ENCODE measurements around the gene RNF166.

RNF166 gene

DNA sequence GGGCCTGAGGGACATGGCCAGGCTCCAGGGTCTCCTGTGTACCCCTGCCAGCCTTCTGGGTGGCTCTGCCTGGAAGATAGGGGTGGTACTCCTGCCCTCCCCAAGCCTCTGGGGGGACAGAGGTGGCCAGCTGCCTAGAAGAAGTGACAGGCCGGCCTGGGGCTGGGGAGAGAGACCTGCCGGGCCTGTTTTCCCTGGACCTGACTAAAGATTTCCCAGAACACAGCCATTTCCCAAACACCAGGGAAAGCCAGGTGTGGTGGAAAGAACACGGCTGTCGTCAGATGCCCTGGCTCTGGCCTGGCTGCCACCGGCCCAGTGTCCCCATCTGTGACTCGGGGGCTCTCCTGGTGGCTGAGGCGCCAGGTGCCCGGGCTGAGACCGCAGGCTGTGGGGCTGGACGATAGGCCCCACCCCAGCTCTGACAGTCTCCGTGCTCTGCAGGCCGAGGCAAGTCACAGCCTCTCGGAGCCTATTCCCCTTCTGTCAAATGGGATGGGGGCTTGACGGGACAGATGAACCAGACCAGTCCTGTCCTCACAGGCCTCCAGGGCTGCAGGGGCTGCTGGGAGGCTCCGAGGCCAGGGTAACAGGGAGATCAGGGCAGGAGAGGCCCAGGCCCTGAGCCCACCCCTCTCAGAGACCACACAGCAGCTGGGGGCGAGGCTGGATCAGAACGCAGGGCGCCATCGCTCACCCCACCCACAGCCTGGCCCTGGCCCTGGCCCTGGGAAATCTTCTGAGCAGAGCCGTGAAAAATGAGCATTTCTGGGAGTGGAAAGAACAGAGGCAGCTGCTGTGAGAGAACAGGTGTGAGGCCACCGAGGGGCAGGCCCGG is 33.1 kb upstream of the RNF166 start:
- no peak for DNase-seq

DNA sequence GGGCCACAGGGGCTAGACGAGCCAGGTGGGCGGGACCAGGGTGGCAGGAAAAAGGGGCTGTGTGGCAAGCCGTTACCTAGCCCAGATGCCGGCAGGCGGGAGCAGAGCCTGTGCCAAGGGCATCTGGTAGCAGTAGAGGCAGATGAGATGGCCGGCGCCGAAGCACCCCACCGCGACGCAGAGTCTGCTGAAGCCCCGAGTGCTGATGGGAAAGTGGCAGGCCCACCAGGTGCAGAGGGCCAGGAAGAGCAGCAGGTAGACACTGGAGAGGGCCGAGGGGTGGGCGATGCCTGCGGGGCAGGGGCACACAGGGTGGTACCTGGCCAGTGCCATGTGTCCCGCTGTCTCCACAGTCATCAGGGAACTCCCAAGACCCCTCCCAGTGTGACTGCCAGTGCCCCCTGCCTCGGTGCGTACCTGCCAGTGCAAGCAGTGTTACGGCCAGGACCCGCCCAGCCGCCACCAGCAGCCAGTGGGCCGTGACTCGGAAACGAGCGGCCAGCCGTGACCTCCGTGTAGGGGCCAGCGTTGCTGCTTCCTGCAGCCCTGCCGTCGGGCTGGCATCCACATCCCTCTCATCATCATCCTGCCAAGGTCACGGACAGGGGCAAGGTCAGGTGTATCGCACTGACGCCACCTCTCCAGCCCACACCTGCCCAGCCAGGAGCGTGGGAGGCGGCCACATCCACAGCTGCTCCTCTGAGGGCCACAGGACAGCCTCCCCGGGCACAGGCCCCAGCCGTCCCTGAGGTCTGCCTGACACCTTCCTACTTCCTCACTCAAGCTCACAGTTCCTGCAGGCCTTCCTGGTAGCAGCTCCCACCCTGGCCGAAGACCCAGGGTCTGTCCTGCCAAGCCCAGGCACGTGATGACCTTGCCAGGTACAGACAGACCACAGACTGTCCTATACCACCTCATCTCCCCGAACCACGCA is 32.2 kb upstream of the RNF166 start:
- DNase-seq: no peak

DNA sequence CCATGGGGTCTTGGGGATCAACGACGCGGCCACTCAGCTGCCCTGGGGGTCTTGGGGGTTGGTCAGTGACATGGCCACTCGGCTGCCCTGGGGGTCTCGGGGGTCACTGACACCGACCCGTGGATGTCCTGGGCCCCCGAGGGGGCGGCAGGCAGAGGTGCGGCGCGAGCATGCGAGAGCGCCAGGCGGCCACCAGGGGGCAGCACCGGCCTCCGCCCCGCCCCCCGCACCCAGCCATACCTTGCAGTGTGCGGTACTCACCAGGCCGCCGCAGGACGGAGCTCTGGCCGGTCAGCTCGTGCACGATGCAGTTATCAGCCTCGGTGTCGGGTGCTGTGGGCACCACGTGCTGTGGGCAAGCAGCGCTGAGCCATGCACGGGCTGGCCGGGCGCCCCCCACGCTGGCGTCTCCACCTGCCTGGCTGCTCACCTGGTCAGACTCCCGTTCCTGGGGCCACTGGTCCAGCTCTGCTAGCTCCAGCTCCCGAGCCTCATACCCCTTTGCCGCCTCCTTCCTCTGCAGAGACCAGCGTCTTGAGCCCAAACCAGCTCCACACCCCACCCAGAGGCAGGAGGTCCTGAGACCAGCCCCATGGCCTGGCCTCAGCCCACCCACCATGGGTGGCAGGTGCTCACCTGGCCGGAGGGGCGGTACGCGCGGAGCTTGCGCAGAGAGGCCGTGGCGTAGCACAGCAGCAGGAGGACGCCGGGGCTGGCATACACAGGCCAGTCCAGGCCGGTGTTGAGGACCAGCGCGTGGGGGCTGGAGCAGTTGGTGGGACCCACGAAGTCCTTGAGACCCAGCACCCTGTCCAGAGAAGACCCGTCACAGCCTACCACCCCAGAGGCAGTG is 31.3 kb upstream of the RNF166 start:
- peak; percentile 75 to 86 for DNase-seq

DNA sequence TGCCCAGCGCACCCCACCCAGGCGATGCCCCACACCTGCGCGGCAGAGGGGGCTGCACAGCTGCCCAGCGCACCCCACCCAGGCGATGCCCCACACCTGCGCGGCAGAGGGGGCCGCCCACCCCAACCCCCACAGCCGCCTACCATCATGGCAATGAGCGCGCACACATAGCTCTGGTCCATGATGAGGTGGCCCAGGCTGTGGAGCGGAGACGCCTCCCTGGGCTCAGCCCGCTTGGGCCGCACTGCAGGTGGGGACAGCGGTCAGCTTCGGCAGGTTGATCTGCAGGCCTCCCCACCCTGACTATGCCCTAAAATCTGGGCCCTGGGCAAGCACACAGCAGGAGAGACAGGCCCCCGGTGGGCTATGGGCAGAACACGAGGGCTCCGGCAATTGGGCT is 30.3 kb upstream of the RNF166 start:
- DNase-seq: no peak

DNA sequence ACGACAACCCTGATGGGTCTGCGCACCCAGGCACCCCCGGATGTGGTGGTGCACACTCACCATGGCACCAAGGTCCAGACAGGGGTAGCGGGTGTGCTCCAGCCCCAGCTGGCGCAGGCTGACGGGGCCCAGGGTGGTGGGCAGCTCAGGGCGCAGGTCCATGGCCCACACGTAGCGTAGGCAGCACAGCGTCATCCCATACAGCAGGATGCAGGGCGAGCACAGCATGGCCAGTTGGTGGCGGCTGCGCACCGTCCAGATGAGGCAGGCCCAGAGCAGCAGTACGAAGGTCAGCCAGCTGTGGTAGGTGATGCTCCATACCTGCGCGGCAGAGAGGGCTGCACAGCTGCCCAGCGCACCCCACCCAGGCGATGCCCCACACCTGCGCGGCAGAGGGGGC is 29.9 kb upstream of the RNF166 start:
- no peak for DNase-seq

DNA sequence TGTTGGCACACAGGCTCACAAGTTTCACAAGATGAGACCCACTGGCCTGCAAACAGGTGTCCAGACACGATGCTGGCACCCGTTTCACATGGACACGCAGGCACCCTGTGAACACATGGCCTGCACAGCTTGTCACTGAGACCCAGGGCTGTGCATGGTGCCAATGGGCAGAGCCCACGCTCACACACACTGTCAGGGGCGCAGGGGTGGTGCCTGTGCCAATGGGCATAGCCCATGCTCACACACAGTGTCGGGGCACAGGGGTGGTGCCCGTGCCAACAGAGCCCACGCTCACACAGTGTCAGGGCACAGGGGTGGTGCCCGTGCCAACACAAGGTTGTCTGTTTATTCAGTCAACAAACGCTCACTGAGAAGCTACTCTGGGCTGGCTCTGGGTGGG is 29.4 kb upstream of the RNF166 start:
- no peak for DNase-seq

DNA sequence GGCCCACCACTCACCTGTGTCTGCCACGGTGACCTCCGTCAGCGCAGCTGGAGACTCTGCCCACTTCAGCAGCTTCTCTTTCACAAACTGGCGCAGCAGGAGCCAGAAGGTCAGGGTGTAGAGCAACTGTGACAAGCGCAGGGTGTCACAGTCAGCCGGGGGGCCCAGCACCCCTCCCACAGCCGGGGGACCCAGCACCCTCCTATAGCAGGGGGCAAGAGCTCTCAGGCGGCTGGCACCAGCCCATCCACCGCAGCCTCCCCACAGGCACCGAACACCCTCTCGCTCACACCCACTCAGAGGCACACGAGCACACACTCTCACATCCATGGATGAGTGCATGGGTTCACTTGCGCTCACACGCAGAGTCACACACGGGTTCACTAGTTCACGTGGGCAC is 28.9 kb upstream of the RNF166 start:
- DNase-seq: no peak

DNA sequence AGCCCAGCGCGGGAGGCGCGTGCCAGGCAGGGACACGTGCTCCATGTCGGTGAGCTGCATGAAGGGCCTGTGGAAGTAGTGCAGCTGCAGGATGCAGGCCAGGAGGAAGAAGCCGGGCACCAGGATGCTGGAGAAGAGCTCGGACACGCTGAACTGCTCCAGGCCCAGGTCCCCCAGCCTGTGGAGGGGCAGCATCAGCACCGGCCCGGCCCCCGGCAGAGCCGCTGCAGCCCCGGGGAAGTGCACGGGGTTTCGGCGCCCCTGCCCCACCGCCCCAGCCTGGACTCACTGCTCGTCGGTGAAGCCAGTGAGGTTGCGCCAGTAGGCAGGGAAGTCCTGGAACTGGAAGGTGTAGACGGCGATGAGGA is 28.1 kb upstream of the RNF166 start:
- no peak for DNase-seq

DNA sequence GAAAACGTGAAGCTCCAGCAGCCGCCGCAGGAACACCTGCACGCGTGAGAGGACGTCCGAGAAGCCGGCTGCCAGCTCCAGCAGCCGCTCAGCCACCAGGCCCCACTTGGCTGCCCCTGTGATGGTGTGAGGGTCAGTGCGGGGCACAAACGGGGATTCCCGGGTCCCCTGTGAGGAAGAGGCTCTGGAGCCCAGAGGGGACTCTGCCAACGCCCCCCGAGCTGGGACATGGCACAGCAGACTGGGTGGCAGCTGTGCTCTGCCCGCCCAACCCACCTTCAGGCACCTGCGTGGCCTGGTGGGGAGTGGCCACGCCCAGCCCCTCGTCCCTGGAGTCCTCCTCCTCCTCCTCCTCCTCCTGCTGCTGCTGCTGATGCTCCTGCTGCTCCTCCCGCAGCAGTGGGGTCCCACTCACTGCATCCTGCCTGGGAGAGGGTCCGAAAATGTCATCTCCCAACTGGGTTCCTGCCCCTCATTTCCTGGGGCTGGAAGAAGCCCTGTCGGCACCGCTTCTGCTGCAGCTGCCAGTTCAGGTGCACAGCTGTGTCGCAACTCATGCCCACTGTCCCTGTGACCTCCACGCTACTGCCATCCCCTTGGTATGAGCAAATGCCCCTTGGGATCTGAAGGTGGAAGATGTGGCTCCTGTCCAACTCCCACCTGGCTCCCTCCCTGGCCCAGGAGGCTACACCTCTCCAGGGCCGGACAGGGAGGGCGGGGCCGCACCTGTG is 27.6 kb upstream of the RNF166 start:
- DNase-seq: no peak

DNA sequence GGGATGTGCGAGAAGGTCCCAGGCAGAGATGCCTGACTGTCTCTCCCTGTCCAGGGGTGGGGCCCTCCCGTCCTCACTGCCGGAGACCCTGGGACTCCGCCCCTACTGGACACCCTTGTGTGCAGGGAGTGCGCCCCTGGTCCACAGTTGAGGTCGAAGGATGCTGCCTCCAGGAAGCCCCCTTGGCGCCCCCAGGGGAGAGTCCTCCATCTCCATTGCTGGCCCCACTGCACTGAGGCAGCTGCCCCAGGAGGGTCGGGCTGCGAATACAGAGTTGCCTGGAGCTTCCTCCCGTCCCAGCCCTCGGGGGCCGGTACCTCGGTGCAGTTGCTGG is 26.7 kb upstream of the RNF166 start:
- DNase-seq: no peak

DNA sequence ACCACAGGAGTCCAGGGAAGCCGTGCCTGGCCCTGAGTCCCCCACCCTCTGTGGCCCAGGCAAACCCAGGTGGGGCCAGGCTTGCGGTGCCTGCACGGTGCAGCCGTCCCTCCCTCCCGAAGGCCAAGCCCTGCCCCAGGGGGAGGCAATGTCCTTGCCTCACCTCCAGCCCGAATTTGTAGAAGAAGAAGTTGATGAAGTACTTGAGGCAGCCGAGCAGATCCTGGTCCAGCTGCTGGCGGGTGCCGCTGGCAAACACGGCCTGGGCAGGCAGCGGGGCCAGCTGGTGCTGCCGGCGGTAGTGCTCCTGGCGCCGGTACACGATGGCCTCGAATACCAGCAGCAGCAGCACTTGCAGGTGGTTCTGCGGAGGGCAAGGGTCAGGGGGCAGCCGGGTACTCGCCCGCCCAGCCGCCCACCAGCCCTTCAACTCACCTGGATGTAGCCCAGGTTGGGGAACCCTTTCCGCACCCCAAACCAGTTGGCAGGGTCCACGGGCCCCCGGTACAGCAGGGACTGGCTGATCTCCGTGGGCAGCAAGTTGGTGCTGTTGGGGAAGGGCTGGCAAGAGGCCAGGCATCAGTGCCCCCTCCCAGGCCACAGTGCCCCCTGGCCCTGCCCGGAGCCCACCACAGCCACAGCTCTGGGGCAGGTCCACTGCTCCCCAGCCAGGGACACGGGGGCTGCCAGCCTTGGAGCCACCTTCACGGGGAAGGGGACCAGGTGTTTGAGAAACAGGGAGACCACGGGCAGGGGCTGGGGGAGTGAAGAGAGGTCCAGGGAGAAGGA is 26.2 kb upstream of the RNF166 start:
- no peak for DNase-seq

DNA sequence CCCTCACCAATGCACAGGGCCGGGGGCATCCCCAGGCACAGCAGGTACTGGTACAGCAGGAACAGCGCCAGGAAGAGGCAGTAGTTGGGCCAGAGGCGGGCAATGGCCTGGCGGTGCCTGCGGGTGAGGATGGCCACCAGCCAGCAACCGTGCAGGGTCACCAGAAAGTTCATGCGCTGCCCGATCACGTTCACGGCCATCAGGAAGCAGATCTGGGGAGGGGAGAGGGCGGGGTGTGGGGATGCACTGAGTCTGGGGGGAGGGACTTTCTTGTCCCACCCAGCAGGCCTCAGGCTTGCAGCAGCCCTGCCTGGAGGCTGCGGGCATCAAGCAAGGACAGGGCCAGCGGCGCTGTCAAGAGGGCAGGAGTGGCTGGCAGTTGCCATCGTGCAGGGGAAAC is 25.5 kb upstream of the RNF166 start:
- no peak for DNase-seq

DNA sequence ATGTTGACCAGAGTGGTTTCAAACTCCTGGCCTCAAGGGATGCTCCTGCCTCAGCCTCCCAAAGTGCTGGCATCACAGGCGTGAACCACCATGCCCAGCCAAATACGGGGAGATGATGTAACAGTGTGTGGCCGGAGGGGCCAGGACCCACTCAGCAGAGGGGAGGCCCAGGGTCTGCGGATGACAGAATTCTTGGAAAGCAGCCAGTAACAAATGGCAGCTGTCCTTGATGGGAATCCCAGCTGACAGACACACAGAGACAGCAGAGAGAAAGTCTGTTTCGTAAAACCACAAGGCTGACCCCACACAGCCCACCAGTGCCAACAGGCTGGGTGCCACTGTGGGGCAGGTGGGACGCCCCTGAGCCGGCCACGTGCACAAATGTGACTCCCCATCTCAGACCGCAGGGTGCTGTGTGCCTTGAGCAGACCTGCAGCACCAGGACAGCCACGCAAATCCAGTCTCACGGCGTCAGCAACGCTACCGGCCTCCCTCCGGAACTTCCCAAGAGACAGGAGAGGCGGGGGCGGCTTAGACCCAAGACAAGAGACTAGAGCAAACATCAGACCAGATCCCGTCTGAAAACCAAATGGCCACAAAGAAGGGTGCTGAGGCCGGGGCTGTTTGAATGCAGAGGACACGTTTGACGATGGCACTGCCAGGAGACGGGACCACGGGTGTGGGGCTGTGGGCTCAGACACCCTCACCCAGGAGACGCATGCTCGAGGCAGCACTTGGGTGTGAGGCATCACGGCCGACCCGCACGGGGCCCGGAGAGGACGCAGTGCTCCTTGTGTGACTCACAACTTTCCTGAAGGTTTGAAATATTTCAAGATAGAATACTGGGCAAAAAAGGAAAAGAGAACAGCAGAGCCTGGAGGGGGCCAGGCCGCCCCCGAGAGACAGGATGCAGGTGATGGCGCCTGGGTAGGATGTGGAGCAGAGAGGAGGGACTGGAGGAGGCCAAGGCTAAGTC is 24.7 kb upstream of the RNF166 start:
- DNase-seq: no peak

DNA sequence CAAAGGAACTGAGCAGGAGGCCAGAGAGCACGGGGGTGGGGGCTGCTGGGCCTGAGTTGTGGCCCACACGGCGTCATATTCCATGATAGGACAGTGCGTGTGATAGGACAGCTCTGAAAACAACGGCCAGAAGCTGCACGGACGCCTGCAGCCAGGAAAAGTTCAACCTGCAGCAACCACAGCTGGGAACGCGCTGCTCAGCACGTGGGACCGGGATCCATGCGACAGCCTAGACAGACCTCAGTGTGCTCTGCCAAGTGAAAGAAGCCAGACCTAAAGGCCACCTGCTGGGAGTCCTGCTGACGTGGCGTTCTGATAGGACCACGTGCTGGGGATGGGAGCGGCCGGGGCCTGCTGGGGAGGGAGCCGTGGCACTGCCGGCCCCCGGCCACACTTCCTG is 21.7 kb upstream of the RNF166 start:
- no peak for DNase-seq

DNA sequence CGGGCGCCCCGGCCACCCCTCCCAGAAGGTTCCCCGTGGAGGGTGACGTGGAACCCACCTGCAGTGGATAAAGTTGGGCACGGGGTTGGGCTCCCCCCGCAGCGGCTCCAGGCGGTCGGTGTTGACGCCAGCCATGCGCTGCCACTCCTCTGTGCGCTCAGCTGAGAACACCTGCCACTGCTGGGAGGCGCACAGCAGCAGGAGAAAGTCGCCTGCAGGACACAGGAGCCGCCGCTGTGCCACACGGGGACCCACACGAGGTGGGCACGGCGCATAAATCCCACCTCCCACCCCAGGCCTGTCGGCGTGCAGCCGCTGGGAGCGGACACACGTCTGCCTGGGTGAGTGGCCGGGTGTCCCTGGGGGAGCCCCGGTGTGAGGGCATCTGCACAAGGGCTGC is 20.8 kb upstream of the RNF166 start:
- DNase-seq: no peak

DNA sequence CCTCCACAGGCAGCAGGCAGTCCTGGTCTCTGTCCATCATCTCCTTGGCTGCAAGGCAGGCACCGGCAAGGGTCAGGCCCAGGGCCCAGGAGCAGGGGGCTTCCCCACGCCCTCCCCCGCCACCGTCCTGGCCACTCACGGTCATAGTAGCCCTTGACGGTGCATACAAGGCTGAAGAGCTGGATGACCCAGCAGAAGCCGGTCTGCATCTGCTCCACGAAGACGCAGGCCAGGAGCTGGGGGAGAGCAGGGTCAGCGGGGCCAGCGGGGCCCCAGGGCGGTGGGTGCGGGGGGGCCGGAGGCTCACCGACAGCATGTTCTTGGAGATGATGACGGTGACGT is 20.2 kb upstream of the RNF166 start:
- no peak for DNase-seq

DNA sequence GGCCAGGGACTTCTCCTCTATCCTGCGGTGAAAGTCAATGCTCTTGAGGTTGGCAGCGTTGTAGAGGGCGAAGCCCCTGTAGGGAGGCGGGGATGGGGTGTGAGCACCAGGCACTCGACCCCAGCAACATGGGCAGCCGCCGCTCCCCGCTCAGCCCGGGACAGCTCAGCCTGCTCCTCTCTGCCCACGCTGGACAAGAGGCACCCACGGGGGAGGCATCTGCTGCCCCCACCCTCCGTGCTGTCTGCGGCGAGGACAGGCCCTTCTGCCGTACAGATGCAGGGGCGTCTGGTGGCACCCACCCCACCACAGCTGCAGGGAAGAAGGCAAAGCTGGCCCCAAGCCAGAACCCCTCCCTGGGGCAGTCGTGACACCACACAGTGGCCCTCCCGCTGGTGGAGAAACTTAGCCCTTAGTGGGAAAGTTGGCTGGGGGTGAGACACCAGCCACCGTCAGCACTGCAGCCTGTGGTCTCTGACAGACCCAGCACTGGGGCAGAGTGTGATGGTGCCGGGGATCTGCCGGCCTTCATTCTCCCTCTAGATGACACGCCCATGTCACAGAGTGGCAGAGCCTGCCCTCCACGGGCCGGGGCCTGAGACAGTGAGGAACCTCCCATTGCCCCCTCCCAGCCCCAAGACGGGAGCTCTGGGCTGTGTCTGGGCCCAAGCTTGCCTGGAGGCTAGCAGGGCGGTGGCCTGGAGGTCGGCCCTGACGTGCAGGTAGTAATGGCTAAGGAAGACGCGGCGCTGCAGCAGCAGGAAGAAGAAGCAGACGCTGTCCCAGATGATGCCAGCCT is 19.6 kb upstream of the RNF166 start:
- no peak for DNase-seq

DNA sequence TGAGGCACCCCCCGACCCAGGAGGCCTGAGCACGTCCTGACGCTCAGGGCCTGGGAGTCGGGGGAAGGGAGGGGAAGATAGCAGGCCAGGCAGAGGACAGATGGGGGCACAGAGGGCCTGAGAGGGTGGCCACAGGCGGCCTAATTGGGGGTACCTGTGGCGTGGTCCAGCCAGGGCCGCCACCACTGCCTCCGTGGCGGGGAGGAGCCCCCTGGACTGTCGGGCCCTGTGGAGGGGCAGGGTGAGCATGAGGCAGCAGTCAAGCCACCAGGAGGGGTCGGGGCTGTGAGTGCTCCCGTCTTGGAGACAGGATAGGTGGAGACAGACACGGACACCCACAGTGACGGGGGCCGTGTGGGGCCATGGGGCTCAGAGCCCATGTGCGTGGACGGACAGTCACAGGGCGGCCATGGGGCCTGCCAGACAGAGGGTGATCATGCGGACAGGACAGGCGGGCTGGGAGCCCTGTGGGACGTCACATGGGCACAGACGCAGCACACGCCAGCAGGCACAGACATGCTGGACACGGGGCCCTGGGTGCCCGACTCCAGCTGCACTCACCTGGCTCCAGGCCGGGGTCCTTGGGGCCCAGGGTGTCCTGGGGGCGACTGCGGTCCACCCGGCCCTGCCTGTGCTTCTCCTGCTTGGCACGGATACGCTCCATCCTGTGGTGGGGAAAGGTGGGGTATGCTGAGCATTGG is 18.8 kb upstream of the RNF166 start:
- no peak for DNase-seq

DNA sequence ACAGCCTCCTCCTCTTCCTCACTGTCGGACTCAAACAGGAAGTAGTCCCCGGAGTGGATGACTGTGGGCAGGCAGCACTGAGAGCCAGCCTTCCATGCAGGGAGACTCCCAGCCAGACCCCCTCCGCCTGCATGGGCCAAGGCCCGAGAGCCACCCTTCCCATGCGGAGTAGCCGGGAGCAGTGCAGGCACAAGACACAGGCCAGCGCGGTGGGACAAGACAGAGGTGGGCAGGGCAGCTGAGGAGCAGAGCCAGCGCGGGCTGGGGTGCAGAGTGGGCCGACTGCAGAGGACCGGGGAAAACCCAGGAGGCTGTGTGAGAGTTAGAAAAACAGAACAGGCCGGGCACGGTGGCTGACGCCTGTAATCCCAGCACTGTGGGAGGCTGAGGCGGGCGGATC is 17.7 kb upstream of the RNF166 start:
- DNase-seq: no peak

Measured in CD4-positive, alpha-beta T cell treated with Interleukin-1 beta for 1 hour (primary cell).